ENCODE data around the gene TOR4A. TPM values are rescaled to one million over a fixed set of nuclear protein-coding genes. Genes with fewer than 3 reads are reported as not detected.

TOR4A gene
- 34.0 and 38.7 TPM in 2 replicates for total RNA-seq

DNA sequence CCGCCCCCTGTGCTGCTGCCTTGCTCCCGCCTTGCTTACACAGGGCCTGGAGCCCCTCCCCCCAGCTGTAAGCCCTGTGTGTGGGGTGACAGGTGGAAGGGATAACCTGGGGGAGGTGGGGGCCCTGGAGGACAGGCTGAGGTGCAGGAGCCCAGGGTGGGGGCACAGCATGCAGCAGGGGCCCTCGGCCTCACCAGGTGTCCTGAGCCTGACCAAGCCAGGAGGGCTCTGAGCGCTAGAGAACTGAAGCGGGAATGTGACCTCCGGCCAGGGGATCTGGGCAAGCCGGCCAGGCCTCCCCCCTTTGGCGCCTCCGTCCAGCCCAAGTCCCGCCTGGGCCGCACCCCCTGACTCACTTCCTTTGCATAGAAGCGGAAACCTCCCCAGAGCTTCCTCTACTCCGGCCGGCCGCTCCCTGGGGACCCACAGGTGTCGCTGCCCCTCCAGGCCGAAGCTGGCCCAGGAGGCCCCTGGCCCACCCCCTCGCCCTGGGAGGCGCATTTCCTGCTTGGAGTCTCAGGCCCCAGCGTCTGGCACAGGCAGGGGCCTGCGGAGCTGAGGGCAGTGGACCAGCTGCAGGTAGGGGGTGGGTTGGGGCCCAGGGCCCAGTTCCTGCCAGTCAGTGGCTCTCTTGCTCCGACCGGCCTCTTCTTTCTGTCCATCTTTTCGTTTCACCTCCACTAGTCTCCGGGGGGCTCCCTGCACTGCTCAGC is at the start of gene TOR4A:
TOR4A (plus strand) TSS at position 398 of the 713 bp plus-strand sequence. CDS start 964 bp downstream, outside the sequence.

DNA sequence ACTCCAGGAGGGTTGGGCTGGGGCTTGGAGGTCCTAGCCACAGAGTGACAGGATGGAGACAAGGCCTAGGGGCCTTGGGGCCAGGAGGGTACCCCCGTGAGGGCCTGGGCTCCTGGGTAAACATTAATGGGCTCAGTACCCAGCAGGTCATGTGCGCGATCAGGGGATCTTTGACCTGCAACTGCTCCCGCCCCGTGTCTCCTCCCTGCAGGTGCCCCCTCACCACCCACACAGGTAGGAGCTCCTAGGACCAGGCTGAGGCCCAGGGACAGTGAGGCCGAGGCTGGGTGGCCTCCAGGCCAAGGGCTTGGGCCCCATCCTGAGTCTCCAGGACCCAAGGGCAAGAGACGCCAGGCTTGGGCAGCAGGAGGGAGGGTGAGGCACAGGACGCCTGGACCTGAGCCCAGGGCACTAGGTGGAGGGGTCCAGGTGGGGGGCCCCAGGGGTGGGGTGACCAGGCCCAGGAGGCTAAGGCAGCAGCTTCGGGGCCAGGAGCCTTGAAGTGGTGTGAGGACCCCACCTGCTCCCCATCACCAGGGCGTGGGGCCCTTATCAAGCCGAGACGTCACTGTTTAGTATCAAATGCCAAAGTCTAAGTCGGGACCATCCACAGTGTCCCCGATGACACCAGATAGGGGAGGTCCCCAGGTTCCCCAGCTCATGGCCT is 46.7 kb upstream of the TOR4A start, which contains the start of gene SLC34A3:
SLC34A3 (plus strand) TSS at position 197 of the 667 bp plus-strand sequence. CDS start 802 bp downstream, outside the sequence.

DNA sequence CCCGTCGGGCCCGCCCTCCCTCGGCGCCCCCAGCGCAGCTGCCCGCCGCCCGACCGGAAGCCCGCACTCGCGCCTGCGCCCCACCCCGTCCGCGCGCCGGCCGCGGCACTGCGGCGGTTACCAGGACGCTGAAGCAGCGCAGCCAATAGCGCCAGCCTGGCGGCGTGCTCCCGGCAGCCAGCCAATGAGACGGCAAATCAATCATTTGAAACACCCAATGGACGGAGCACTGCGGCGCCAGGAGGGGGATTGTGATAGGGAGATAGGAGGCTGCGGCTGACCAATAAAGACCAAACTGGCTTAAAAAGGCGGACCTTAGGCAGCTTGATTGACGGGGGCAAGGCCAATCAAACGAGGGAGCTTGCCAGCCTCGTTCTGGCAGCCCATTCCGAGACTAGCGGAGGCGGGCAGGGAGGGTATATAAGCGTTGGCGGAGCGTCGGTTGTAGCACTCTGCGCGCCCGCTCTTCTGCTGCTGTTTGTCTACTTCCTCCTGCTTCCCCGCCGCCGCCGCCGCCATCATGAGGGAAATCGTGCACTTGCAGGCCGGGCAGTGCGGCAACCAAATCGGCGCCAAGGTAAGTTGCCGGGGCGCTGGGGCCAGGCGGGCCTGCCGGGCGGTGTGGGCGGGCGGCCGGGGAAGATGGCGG is 36.6 kb upstream of the TOR4A start, which contains the start of gene TUBB4B:
TUBB4B (plus strand) TSS at position 447 of the 649 bp plus-strand sequence; CDS start at position 521, 74 bp downstream.

DNA sequence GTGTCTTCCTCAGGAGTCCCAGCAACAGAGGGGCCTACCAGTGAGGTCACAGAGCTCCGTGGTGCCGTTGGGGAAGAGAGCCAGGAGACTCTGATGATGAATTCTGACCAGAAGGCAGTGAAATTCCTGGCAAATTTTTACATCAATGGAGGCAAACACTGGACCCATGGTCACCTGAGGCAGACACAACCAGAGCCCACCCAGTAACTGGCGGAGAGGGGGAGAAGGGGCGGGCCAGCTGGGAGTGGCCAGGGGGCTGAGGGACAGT is 26.4 kb upstream of the TOR4A start, which contains the start of gene STPG3:
STPG3 (plus strand) TSS at position 93 of the 268 bp plus-strand sequence; CDS start at position 94, 1 bp downstream.

DNA sequence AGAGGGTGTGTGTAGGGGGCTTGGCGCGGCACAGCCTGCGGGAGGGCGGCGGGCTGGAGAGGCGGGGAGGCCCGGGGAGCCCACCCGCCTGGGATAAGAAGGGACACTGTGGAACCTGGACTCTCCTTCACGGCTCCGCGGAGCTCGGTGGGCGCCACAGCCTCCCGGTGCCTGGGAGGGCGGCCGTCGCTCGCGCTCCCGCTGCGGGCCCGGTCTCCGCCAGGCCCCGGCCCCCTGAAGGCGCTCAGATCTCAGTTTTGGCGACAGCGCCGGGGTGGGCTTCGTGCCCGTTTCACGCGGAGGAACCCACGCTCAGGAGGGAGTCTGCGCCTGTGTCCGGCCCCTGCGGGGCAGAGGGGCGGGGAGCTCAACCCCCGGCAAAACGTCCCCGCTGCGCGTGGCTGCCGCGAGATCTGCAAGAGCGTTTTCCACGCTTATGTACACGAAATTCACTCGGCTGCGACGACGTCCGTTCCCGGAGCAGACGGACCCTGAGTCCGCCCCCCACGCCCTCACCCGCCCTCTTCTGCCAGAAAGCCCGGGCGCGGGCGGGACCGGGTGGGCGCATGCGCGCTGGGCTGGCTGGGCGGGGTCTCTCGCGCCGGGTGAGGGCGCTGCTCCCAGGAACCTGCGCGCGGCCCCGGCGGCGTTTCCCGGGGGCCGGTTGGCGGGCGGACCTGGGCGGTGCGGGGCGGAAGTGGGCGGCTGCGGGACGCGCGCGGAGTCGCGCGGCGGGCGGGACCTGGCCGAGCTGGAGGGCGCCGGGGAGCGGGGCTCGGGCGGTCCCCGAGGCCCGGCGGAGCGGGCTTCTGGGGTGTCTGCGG is 22.7 kb upstream of the TOR4A start, which contains the start of gene NELFB:
NELFB (plus strand) TSS at position 704 of the 824 bp plus-strand sequence.

DNA sequence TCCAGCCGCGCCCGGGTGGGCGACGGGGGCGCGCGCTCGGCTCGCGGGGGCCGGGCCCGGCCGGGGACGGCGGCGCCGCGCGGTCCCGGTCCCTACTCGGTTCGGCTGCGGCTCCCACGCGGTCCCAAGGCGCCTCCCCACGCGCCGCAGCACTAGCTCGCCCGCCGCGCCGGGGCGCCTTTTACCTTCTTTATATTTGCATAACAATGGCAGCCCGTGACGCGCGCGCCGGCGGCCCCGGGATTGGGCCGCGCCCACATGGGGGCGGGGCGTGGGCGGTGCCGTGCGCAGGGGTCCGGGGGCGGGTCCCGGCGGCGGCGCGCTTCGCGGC is 24.6 kb downstream of the TOR4A start, which contains the start of gene NRARP:
NRARP (minus strand) TSS at position 154 of the 331 bp plus-strand sequence. CDS start 343 bp downstream, outside the sequence.

Other genes with a start within 250 kb of the TOR4A start
- 19.0 and 31.7 TPM in 2 replicates for gene ABCA2, start 249.5 kb upstream of the TOR4A start, total RNA-seq
- not detected in 2 replicates for gene FUT7, start 245.6 kb upstream of the TOR4A start, total RNA-seq
- gene NPDC1, start 231.5 kb upstream of the TOR4A start, total RNA-seq = 13.3 and 20.9 TPM in 2 replicates
- not detected in 2 replicates for gene ENTPD2, start 223.7 kb upstream of the TOR4A start, total RNA-seq
- 7.1 and 18.6 TPM in 2 replicates for gene SAPCD2, start 207.2 kb upstream of the TOR4A start, total RNA-seq
- gene UAP1L1, start 200.2 kb upstream of the TOR4A start, total RNA-seq = 28.3 and 33.1 TPM in 2 replicates
- 73.2 and 128 TPM in 2 replicates for gene MAN1B1, start 190.7 kb upstream of the TOR4A start, total RNA-seq
- 45.3 and 86.1 TPM in 2 replicates for gene DPP7, start 163.0 kb upstream of the TOR4A start, total RNA-seq
- under 0.01 and 0.11 TPM in 2 replicates for gene GRIN1, start 138.6 kb upstream of the TOR4A start, total RNA-seq
- not detected in 2 replicates for gene LRRC26, start 107.7 kb upstream of the TOR4A start, total RNA-seq
- 0.25 TPM in 1 of 2 replicates, not detected in the other for gene TMEM210, start 105.7 kb upstream of the TOR4A start, total RNA-seq
- gene ANAPC2, start 89.2 kb upstream of the TOR4A start, total RNA-seq = 29.9 and 34.0 TPM in 2 replicates
- 60.9 and 82.4 TPM in 2 replicates for gene SSNA1, start 89.0 kb upstream of the TOR4A start, total RNA-seq
- 6.8 and 8.7 TPM in 2 replicates for gene TPRN, start 77.0 kb upstream of the TOR4A start, total RNA-seq
- 37.1 and 41.5 TPM in 2 replicates for gene TMEM203, start 72.1 kb upstream of the TOR4A start, total RNA-seq
- gene NDOR1, start 72.0 kb upstream of the TOR4A start, total RNA-seq = 2.6 and 4.8 TPM in 2 replicates
- gene RNF208, start 55.5 kb upstream of the TOR4A start, total RNA-seq = 0.11 and 0.25 TPM in 2 replicates
- 0.55 and 0.62 TPM in 2 replicates for gene CYSRT1, start 52.6 kb upstream of the TOR4A start, total RNA-seq
- gene RNF224, start 50.2 kb upstream of the TOR4A start, total RNA-seq = 0.11 TPM in 1 of 2 replicates, not detected in the other
- not detected in 2 replicates for gene SLC34A3, start 46.8 kb upstream of the TOR4A start, total RNA-seq
- gene TUBB4B, start 36.4 kb upstream of the TOR4A start, total RNA-seq = 153 and 473 TPM in 2 replicates
- gene STPG3, start 26.4 kb upstream of the TOR4A start, total RNA-seq = not detected in 2 replicates
- 60.7 and 75.9 TPM in 2 replicates for gene NELFB, start 22.4 kb upstream of the TOR4A start, total RNA-seq
- gene NRARP, start 24.5 kb downstream of the TOR4A start, total RNA-seq = 0.11 and 0.12 TPM in 2 replicates
- 6.5 and 19.5 TPM in 2 replicates for gene EXD3, start 145.4 kb downstream of the TOR4A start, total RNA-seq
- 0.22 and 1.00 TPM in 2 replicates for gene NOXA1, start 145.7 kb downstream of the TOR4A start, total RNA-seq
- gene ENTPD8, start 163.6 kb downstream of the TOR4A start, total RNA-seq = under 0.01 and 0.12 TPM in 2 replicates
- gene NSMF, start 181.6 kb downstream of the TOR4A start, total RNA-seq = 16.9 and 28.0 TPM in 2 replicates

Measured in uterine smooth muscle cell (primary cell).